Esophagus squamous epithelium (tissue), 4 donors: Measurements from ENCODE around the gene PALD1.

Source experiments
- CTCF ChIP-seq, 6 experiments: fragments of 450-650 bp in 4 of 6; fragments of 200-600 bp in 2 of 6; sonication (generic) in 2 of 6; IDR thresholded peaks; one replicate each; pipeline ENCODE4 v1.5.1; 2016 to 2019; ENCODE audit warnings: antibody characterized with exemption in 6 of 6, mild to moderate bottlenecking in 4 of 6, moderate library complexity in 4 of 6
- POLR2A ChIP-seq, 4 donors: fragments of 450-650 bp; IDR thresholded peaks; one replicate each; pipeline ENCODE4 v1.6.1; 2017; ENCODE audit warnings: antibody characterized with exemption in 4 of 4, mild to moderate bottlenecking in 4 of 4, moderate library complexity in 3 of 4

DNA sequence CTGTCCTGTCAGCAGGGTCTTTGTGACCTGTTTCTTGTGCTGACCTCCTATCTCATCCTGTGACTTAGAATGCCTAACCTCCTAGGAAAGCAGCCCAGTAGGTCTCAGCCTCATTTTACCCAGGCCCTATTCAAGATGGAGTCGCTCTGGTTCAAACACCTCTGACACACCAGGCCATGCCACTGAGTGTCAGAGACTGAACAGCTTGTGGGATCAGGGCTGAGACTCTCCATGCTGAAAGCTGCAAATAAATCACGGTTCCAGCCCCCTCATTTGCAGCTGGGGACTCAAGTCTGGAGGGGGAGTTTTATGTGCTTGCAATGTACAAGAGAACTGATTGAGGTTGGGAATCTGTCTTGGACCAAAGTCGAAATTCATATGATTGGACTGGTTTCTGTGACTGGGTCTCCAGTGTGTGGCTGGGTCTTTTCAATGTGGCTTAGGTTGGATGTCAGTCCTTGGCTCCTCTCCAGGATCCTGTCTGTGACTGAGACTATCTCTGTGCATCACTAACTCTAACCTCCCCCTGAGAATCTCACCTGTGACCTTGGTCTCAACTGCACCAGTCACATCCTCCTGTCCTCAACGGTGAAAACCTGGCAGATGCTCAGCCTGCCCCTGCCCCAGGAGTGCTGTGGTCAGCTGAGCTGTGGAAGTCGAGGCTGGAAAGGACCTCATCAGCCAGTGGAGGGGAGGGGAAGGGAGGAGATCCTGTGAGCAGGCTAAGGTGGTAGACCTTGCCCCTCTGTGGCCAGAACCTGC lies 112.3 kb downstream of the PALD1 start:
- TF ChIP-seq CTCF (IDR thresholded peaks at IDR 0.05) = no peak
- no peak for TF ChIP-seq POLR2A (IDR thresholded peaks at IDR 0.05)
